IMR-90 (cell line): Measurements from ENCODE around the gene DDX31. TPM values are rescaled to one million over a fixed set of nuclear protein-coding genes. Genes with fewer than 3 reads are reported as not detected.

ENCODE experiments used
- ATAC-seq: fragments of 200-7000 bp; cut with Tn5 transposase; 2 replicates; pipeline ENCODE4 v1.9.1; 2020; ENCODE audit warnings: low read depth, mild to moderate bottlenecking, moderate library complexity
- BruUV-seq: library from RNA; stranded (reverse); fragments of 400-500 nt; replicated peaks from 2 replicates; lab custom pipeline; 2021; lab: Mats Ljungman, UMichigan
- CTCF ChIA-PET: fragments of 300-600 bp; formaldehyde crosslinking; extraction: SDS; loops from one replicate; lab custom pipeline; 2021; ENCODE audit warnings: antibody characterized with exemption; lab: Yijun Ruan, JAX
- POLR2A ChIA-PET: fragments of 300-600 bp; sonication (Branson Sonifier 250); formaldehyde crosslinking; loops from one replicate; lab custom pipeline; 2022; ENCODE audit warnings: antibody characterized with exemption; ENCODE audit not compliant: unreplicated experiment; lab: Charles Lee
- DNase-seq: peaks from one replicate; pipeline ENCODE4 v3.0.0; 2013
- H2AFZ ChIP-seq: replicated peaks from 2 replicates; pipeline ENCODE3; 2013; ENCODE audit warnings: low read length, mild to moderate bottlenecking; ENCODE audit not compliant: poor library complexity
- H2AK5ac ChIP-seq: 2 replicates; pipeline ENCODE4 v1.6.1; 2013; ENCODE audit warnings: low read depth, low read length, inconsistent platforms
- H2AK9ac ChIP-seq: replicated peaks from 2 replicates; pipeline ENCODE3; 2013; ENCODE audit warnings: mild to moderate bottlenecking, low read depth, low read length, moderate library complexity; ENCODE audit not compliant: poor library complexity
- H2BK120ac ChIP-seq: 2 replicates; pipeline ENCODE4 v1.6.1; 2013; ENCODE audit warnings: low read depth, low read length, inconsistent platforms
- H2BK15ac ChIP-seq: 3 replicates; pipeline ENCODE4 v1.6.1; 2013; ENCODE audit warnings: low read depth, low read length, inconsistent platforms
- H2BK20ac ChIP-seq: 2 replicates; pipeline ENCODE4 v1.6.1; 2013; ENCODE audit warnings: low read depth, mild to moderate bottlenecking, inconsistent platforms, low read length, moderate library complexity
- H2BK5ac ChIP-seq: 2 replicates; pipeline ENCODE4 v1.6.1; 2013; ENCODE audit warnings: mild to moderate bottlenecking, low read depth, low read length, inconsistent platforms; ENCODE audit not compliant: poor library complexity, severe bottlenecking
- H3K14ac ChIP-seq: replicated peaks from 2 replicates; pipeline ENCODE4 v1.6.1; 2013; ENCODE audit warnings: low read depth, low read length, inconsistent platforms
- H3K18ac ChIP-seq: 2 replicates; pipeline ENCODE4 v1.6.1; 2013; ENCODE audit warnings: low read depth, low read length, control low read depth
- H3K23ac ChIP-seq: 2 replicates; pipeline ENCODE4 v1.6.1; 2013; ENCODE audit warnings: low read depth, low read length, inconsistent platforms
- H3K27ac ChIP-seq: 2 replicates; pipeline ENCODE4 v1.5.1; 2013; ENCODE audit warnings: mild to moderate bottlenecking, control low read depth, low read length; ENCODE audit not compliant: insufficient read depth
- H3K27me3 ChIP-seq: 2 replicates; pipeline ENCODE4 v1.6.1; 2013; ENCODE audit warnings: low read length; ENCODE audit not compliant: control insufficient read depth, insufficient read depth
- H3K36me3 ChIP-seq: 2 replicates; pipeline ENCODE4 v1.6.1; 2013; ENCODE audit warnings: low read length, mixed read lengths; ENCODE audit not compliant: control insufficient read depth, insufficient read depth
- H3K4ac ChIP-seq: 2 replicates; pipeline ENCODE4 v1.6.1; 2013; ENCODE audit warnings: low read depth, low read length, inconsistent platforms
- H3K4me1 ChIP-seq: 2 replicates; pipeline ENCODE4 v1.6.1; 2013; ENCODE audit warnings: low read length, mixed read lengths; ENCODE audit not compliant: control insufficient read depth, insufficient read depth
- H3K4me2 ChIP-seq: 2 replicates; pipeline ENCODE4 v1.6.1; 2013; ENCODE audit warnings: low read depth, mild to moderate bottlenecking, control low read depth, low read length, moderate library complexity
- H3K4me3 ChIP-seq: 2 replicates; pipeline ENCODE4 v1.5.1; 2013; ENCODE audit warnings: low read depth, mild to moderate bottlenecking, control low read depth, low read length, moderate library complexity; ENCODE audit not compliant: insufficient read depth
- H3K56ac ChIP-seq: 2 replicates; pipeline ENCODE4 v1.6.1; 2013; ENCODE audit warnings: low read length, inconsistent platforms; ENCODE audit not compliant: insufficient read depth; ENCODE audit errors: extremely low read depth
- H3K79me1 ChIP-seq, 2 experiments: 2 replicates each; pipeline ENCODE4 v1.6.1; 2013; ENCODE audit warnings: low read length in 2 of 2, inconsistent platforms in 1 of 2, low read depth in 1 of 2
- H3K9ac ChIP-seq: 2 replicates; pipeline ENCODE4 v1.6.1; 2013; ENCODE audit warnings: low read depth, low read length, control low read depth
- H3K9me1 ChIP-seq: 2 replicates; pipeline ENCODE4 v1.6.1; 2013; ENCODE audit warnings: low read length, inconsistent platforms; ENCODE audit not compliant: insufficient read depth
- H3K9me3 ChIP-seq: 2 replicates; pipeline ENCODE4 v1.6.1; 2013; ENCODE audit warnings: low read length; ENCODE audit not compliant: control insufficient read depth, insufficient read depth
- H4K20me1 ChIP-seq: 2 replicates; pipeline ENCODE4 v1.6.1; 2013; ENCODE audit warnings: low read length, inconsistent platforms; ENCODE audit not compliant: insufficient read depth
- H4K5ac ChIP-seq: 2 replicates; pipeline ENCODE4 v1.6.1; 2013; ENCODE audit warnings: mild to moderate bottlenecking, low read depth, low read length, control low read depth
- H4K8ac ChIP-seq, 2 experiments: 2 replicates each; pipeline ENCODE4 v1.6.1; 2013; ENCODE audit warnings: low read depth in 2 of 2, low read length in 2 of 2, control low read depth in 1 of 2, inconsistent platforms in 1 of 2
- H4K91ac ChIP-seq: 2 replicates; pipeline ENCODE4 v1.6.1; 2013; ENCODE audit warnings: low read depth, low read length, inconsistent platforms; ENCODE audit not compliant: insufficient read depth
- MAFK ChIP-seq: IDR thresholded peaks from 2 replicates; pipeline ENCODE4 v1.6.1; 2012; ENCODE audit warnings: low read depth, low read length, improper control_type of control experiment
- RCOR1 ChIP-seq: IDR thresholded peaks from 2 replicates; pipeline ENCODE4 v1.6.1; 2012; ENCODE audit warnings: mild to moderate bottlenecking, low read length, improper control_type of control experiment; ENCODE audit not compliant: insufficient replicate concordance
- WGBS, 2 experiments: methylation state at CpG; one replicate each; pipeline versions ENCODE4 v1.1.5 to v1.1.7; 2013; ENCODE audit warnings: missing lambda C conversion rate in 2 of 2; ENCODE audit not compliant: insufficient read length in 1 of 2; ENCODE audit errors: extremely low coverage in 2 of 2; 5-methylcytosine and 5-hydroxymethylcytosine counted together
- dilution Hi-C: fragments of 300-500 bp; cut with HindIII; formaldehyde crosslinking; loops from one replicate; pipeline ENCODE4 v1.14.3; 2018; ENCODE audit warnings: low sequenced_read_pairs; ENCODE audit not compliant: unreplicated experiment
- in situ Hi-C: fragments of 300-500 bp; cut with MboI; formaldehyde crosslinking; loops from 3 replicates; pipeline ENCODE4 v1.14.3; 2019; ENCODE audit warnings: low sequenced_read_pairs, inconsistent platforms, mixed read lengths
- intact Hi-C: fragments of 100-400 bp; cut with micrococcal nuclease; formaldehyde crosslinking; loops from 2 replicates; pipeline ENCODE4 v1.10.0; 2022
- polyA plus RNA-seq, 3 experiments: library from polyadenylated mRNA; depleted of rRNA; stranded (reverse); fragments of >200 nt; gene quantifications; 2 replicates each; pipeline ENCODE4 v1.2.3, GENCODE V29; 2012; ENCODE audit warnings: low replicate concordance in 1 of 3
- total RNA-seq: library from RNA; depleted of rRNA; stranded (reverse); fragments of >200 nt; gene quantifications from 2 replicates; pipeline ENCODE4 v1.2.3, GENCODE V29; 2012

Gene DDX31
- total and polyA plus RNA-seq, 2 of the 4 experiments (the other 2 are of a cell fraction): 10.7 to 14.0 TPM

GRCh38 chr9:132564526-132564925 lies 105.3 kb downstream of the DDX31 start:
- in situ Hi-C loops (no loop called here), dilution Hi-C loops (no loop called here), intact Hi-C loops (no loop called here)
- Histone ChIP-seq H3K79me1 (no peaks in the 10 kb centered on the region), H3K9me3 (no peaks in the 10 kb centered on the region), H2BK20ac (no peak overlapping the region), H3K14ac (no peak overlapping the region), H3K9ac (no peak overlapping the region), H3K23ac (no peak overlapping the region), H3K18ac (no peak overlapping the region), H3K27ac (no peak overlapping the region), H2AK5ac (no peak overlapping the region), H3K4ac (no peak overlapping the region), H3K4me3 (no peak overlapping the region), H2AK9ac (no peak overlapping the region), H3K4me2 (no peak overlapping the region), H3K9me1 (no peaks in the 10 kb centered on the region), H3K27me3 (peaks cover 61% of the 10 kb centered on the region), H3K56ac (no peak overlapping the region), H4K20me1 (no peaks in the 10 kb centered on the region), H3K36me3 (no peaks in the 10 kb centered on the region), H2BK15ac (no peak overlapping the region), H4K8ac (no peak overlapping the region), H2AFZ (no peak overlapping the region), H2BK5ac (no peak overlapping the region), H3K4me1 (no peaks in the 10 kb centered on the region), H4K5ac (no peak overlapping the region), H2BK120ac (no peak overlapping the region), H4K91ac (no peak overlapping the region)
- no peak for TF ChIP-seq RCOR1
- no peak for TF ChIP-seq MAFK
- BruUV-seq: no TSS peak
- no peak for ATAC-seq
- WGBS, 2 experiments: 0% methylated on average over 1 of the region's 6 CpGs; no CpG with 5 or more reads in 1 of the 2 experiments
- DNase-seq: no peak
- CTCF ChIA-PET: no interaction called here
- POLR2A ChIA-PET: no interaction called here
